Ishikawa (cell line): ENCODE results near the gene DQX1.

Source experiments
- CEBPB ChIP-seq: IDR thresholded peaks from 2 replicates; pipeline ENCODE4 v1.6.1; 2012
- CREB1 ChIP-seq: IDR thresholded peaks from 2 replicates; pipeline ENCODE4 v1.6.1; 2012; ENCODE audit warnings: low read depth
- EGR1 ChIP-seq: IDR thresholded peaks from 2 replicates; pipeline ENCODE4 v1.6.1; 2012
- EP300 ChIP-seq: IDR thresholded peaks from 2 replicates; pipeline ENCODE4 v1.6.1; 2012; ENCODE audit warnings: borderline replicate concordance
- FOXM1 ChIP-seq: IDR thresholded peaks from 2 replicates; pipeline ENCODE4 v1.6.1; 2012; ENCODE audit warnings: low read depth, borderline replicate concordance
- MAX ChIP-seq: IDR thresholded peaks from 2 replicates; pipeline ENCODE4 v1.6.1; 2012
- NFIC ChIP-seq: IDR thresholded peaks from 2 replicates; pipeline ENCODE4 v1.6.1; 2012
- RAD21 ChIP-seq: IDR thresholded peaks from 2 replicates; pipeline ENCODE4 v1.6.1; 2012; ENCODE audit warnings: low read depth
- REST ChIP-seq: IDR thresholded peaks from 2 replicates; pipeline ENCODE4 v1.6.1; 2012; ENCODE audit warnings: low read depth, mild to moderate bottlenecking
- TAF1 ChIP-seq: IDR thresholded peaks from 2 replicates; pipeline ENCODE4 v1.6.1; 2012; ENCODE audit warnings: low read depth, mild to moderate bottlenecking
- TCF12 ChIP-seq: IDR thresholded peaks from 2 replicates; pipeline ENCODE4 v1.6.1; 2012; ENCODE audit warnings: low read depth
- TEAD4 ChIP-seq: IDR thresholded peaks from 2 replicates; pipeline ENCODE4 v1.6.1; 2012
- USF1 ChIP-seq: IDR thresholded peaks from 2 replicates; pipeline ENCODE4 v1.6.1; 2012
- YY1 ChIP-seq: IDR thresholded peaks from 2 replicates; pipeline ENCODE4 v1.6.1; 2012; ENCODE audit warnings: low read depth
- ZBTB7A ChIP-seq: IDR thresholded peaks from 2 replicates; pipeline ENCODE4 v1.6.1; 2012; ENCODE audit warnings: low read depth

DQX1 gene

GRCh38 chr2:74525717-74526648, at the start of gene DQX1:
DQX1 (minus strand) TSS chr2:74526231; CDS start chr2:74525729, 502 bp downstream.
- TF ChIP-seq USF1 (0 out of 2 replicates have a peak, but pooled peaks have one; percentile 5), TCF12 (no peak)

GRCh38 chr2:74575320-74575719, 49.3 kb upstream of the DQX1 start:
- TF ChIP-seq EP300 (no peak), MAX (no peak), NFIC (no peak), TCF12 (no peak), ZBTB7A (no peak), RAD21 (no peak), REST (no peak)

- no peak for TF ChIP-seq ZBTB7A
- TF ChIP-seq TCF12, result no peak
- no peak for TF ChIP-seq FOXM1
- TF ChIP-seq TAF1, result no peak
Observed at GRCh38 chr2:74573747-74574562, 47.9 kb upstream of the DQX1 start.

- TF ChIP-seq ZBTB7A (no peak), FOXM1 (no peak), EGR1 (no peak), TEAD4 (no peak), NFIC (no peak), USF1 (no peak), EP300 (no peak), RAD21 (no peak), MAX (no peak), TCF12 (no peak), CREB1 (no peak), YY1 (no peak), CEBPB (no peak)
Observed at GRCh38 chr2:74572178-74572925, 46.3 kb upstream of the DQX1 start.

- no peak for TF ChIP-seq TAF1
Observed at GRCh38 chr2:74571058-74571457, 45.0 kb upstream of the DQX1 start.

GRCh38 chr2:74569686-74570085, 43.7 kb upstream of the DQX1 start:
- TF ChIP-seq YY1 (no peak), CEBPB (no peak), EGR1 (no peak)

GRCh38 chr2:74567881-74568280, 41.9 kb upstream of the DQX1 start:
- no peak for TF ChIP-seq CREB1
- TF ChIP-seq EGR1, result no peak
- no peak for TF ChIP-seq REST
- TF ChIP-seq FOXM1, result no peak
